GM23338 (cell line): ENCODE results near the gene ZMYM4. TPM values are rescaled to one million over a fixed set of nuclear protein-coding genes. Genes with fewer than 3 reads are reported as not detected.
A peak's percentile ranks its signal among the peaks of the same experiment; 100 is the strongest.

Experiments used
- ATAC-seq: fragments of 200-7000 bp; cut with Tn5 transposase; 3 replicates; pipeline ENCODE4 v1.9.1; 2020
- DNase-seq: peaks from one replicate; pipeline ENCODE4 v3.0.0-alpha.2; 2015; ENCODE audit warnings: low spot score
- H2AFZ ChIP-seq: fragments of 200-600 bp; sonication (generic); 2 replicates; pipeline ENCODE4 v1.8.0; 2016; ENCODE audit warnings: antibody characterized with exemption, mild to moderate bottlenecking, moderate library complexity
- H3F3A ChIP-seq: fragments of 200-600 bp; sonication (generic); replicated peaks from 2 replicates; pipeline ENCODE4 v1.8.0; 2017; ENCODE audit warnings: antibody characterized with exemption, mixed run types, low read depth
- H3K27ac ChIP-seq: fragments of 200-600 bp; sonication (generic); 2 replicates; pipeline ENCODE4 v1.6.1; 2016; ENCODE audit warnings: low read depth
- H3K27me3 ChIP-seq: fragments of 200-600 bp; sonication (generic); 2 replicates; pipeline ENCODE4 v1.8.0; 2016; ENCODE audit warnings: mild to moderate bottlenecking, mixed run types, moderate library complexity; ENCODE audit not compliant: insufficient read depth
- H3K36me3 ChIP-seq: fragments of 200-600 bp; sonication (generic); 2 replicates; pipeline ENCODE4 v1.8.0; 2016; ENCODE audit warnings: mild to moderate bottlenecking; ENCODE audit not compliant: insufficient read depth
- H3K4me1 ChIP-seq: fragments of 200-600 bp; sonication (generic); 2 replicates; pipeline ENCODE4 v1.8.0; 2016; ENCODE audit warnings: mild to moderate bottlenecking, moderate library complexity; ENCODE audit not compliant: insufficient read depth
- H3K4me2 ChIP-seq: fragments of 200-600 bp; sonication (generic); 2 replicates; pipeline ENCODE4 v1.7.1; 2017; ENCODE audit warnings: mixed run types
- H3K4me3 ChIP-seq: fragments of 200-600 bp; sonication (generic); 2 replicates; pipeline ENCODE4 v1.6.1; 2016; ENCODE audit warnings: mixed run types
- H3K79me2 ChIP-seq: fragments of 200-600 bp; sonication (generic); replicated peaks from 2 replicates; pipeline ENCODE4 v1.8.0; 2017; ENCODE audit warnings: mild to moderate bottlenecking; ENCODE audit not compliant: insufficient read depth
- H3K9me2 ChIP-seq: fragments of 200-600 bp; sonication (generic); 2 replicates; pipeline ENCODE4 v1.8.0; 2017; ENCODE audit not compliant: insufficient read depth
- H4K20me1 ChIP-seq: fragments of 200-600 bp; sonication (generic); replicated peaks from 2 replicates; pipeline ENCODE4 v1.8.0; 2017; ENCODE audit warnings: mild to moderate bottlenecking; ENCODE audit not compliant: insufficient read depth
- H3K27ac Mint-ChIP-seq: 2 replicates; pipeline ENCODE4 v1.8.0; 2020; ENCODE audit warnings: inconsistent platforms, mild to moderate bottlenecking, moderate library complexity, mixed read lengths
- H3K27me3 Mint-ChIP-seq: 3 replicates; pipeline ENCODE4 v1.8.0; 2022; ENCODE audit warnings: low read depth, mild to moderate bottlenecking, moderate library complexity, mixed read lengths, inconsistent platforms; ENCODE audit not compliant: insufficient read depth, poor library complexity
- H3K36me3 Mint-ChIP-seq: 3 replicates; pipeline ENCODE4 v1.8.0; 2021; ENCODE audit warnings: low read depth, mild to moderate bottlenecking, inconsistent platforms, moderate library complexity, mixed read lengths
- H3K4me1 Mint-ChIP-seq: 3 replicates; pipeline ENCODE4 v1.8.0; 2020; ENCODE audit warnings: mild to moderate bottlenecking, inconsistent platforms, mixed read lengths
- H3K4me3 Mint-ChIP-seq: 3 replicates; pipeline ENCODE4 v1.8.0; 2021; ENCODE audit warnings: moderate library complexity, mild to moderate bottlenecking, inconsistent platforms, mixed read lengths
- H3K9me3 Mint-ChIP-seq: 3 replicates; pipeline ENCODE4 v1.8.0; 2020; ENCODE audit warnings: moderate library complexity, mild to moderate bottlenecking, inconsistent platforms, mixed read lengths
- CREB1 ChIP-seq: fragments of 250-450 bp; sonication (Bioruptor Pico); IDR thresholded peaks from 2 replicates; pipeline ENCODE4 v1.5.0; 2020; ENCODE audit warnings: low read depth, mild to moderate bottlenecking, moderate library complexity
- CTCF ChIP-seq, 2 experiments: fragments of 200-600 bp in 1 of 2; sonication (generic) in 1 of 2; conservative IDR thresholded peaks; 2 replicates each; pipeline versions ENCODE4 v1.5.1 to v1.6.1; 2016 to 2017; ENCODE audit warnings: antibody characterized with exemption in 2 of 2, low read depth in 2 of 2, mild to moderate bottlenecking in 2 of 2, moderate library complexity in 1 of 2
- ETS1 ChIP-seq: IDR thresholded peaks from 2 replicates; pipeline ENCODE4 v1.6.1; 2016; ENCODE audit warnings: antibody characterized with exemption
- EZH2 ChIP-seq: fragments of 200-600 bp; sonication (generic); IDR thresholded peaks from one replicate; pipeline ENCODE4 v1.8.0; 2017; ENCODE audit warnings: antibody characterized with exemption, mild to moderate bottlenecking, low read depth; ENCODE audit not compliant: unreplicated experiment
- EZH2phosphoT487 ChIP-seq: fragments of 200-600 bp; sonication (generic); IDR thresholded peaks from one replicate; pipeline ENCODE4 v1.8.1; 2018; ENCODE audit warnings: antibody characterized with exemption; ENCODE audit not compliant: unreplicated experiment
- JUNB ChIP-seq: IDR thresholded peaks from one replicate; pipeline ENCODE4 v1.6.1; 2016; ENCODE audit warnings: antibody characterized with exemption; ENCODE audit not compliant: unreplicated experiment
- NANOG ChIP-seq: IDR thresholded peaks from 2 replicates; pipeline ENCODE4 v1.6.1; 2016; ENCODE audit warnings: antibody characterized with exemption, borderline replicate concordance
- POLR2AphosphoS5 ChIP-seq: IDR thresholded peaks from 2 replicates; pipeline ENCODE4 v1.6.1; 2016; ENCODE audit warnings: antibody characterized with exemption, low read depth
- REST ChIP-seq: IDR thresholded peaks from one replicate; pipeline ENCODE4 v1.6.1; 2018; ENCODE audit warnings: antibody characterized with exemption; ENCODE audit not compliant: unreplicated experiment
- STAT1 ChIP-seq: IDR thresholded peaks from one replicate; pipeline ENCODE4 v1.6.1; 2016; ENCODE audit warnings: antibody characterized with exemption; ENCODE audit not compliant: unreplicated experiment
- ZNF114 ChIP-seq: fragments of 250-450 bp; sonication (Bioruptor Pico); IDR thresholded peaks from 2 replicates; pipeline ENCODE4 v1.5.0; 2020; ENCODE audit warnings: mild to moderate bottlenecking, moderate library complexity
- ZNF331 ChIP-seq: fragments of 250-450 bp; sonication (Bioruptor Pico); IDR thresholded peaks from 2 replicates; pipeline ENCODE4 v1.5.0; 2020; ENCODE audit warnings: low read depth, mild to moderate bottlenecking, moderate library complexity
- ZNF462 ChIP-seq: fragments of 250-450 bp; sonication (Bioruptor Pico); IDR thresholded peaks from 2 replicates; pipeline ENCODE4 v1.5.0; 2020; ENCODE audit warnings: mild to moderate bottlenecking, moderate library complexity
- polyA plus RNA-seq: library from polyadenylated mRNA; unstranded; fragments of >200 nt; fragmentation: Nextera tagmentation; extraction: Ambion mirVana; gene quantifications from 2 replicates; pipeline ENCODE4 v1.2.1, GENCODE V29; 2016
- total RNA-seq: library from RNA; depleted of rRNA; stranded (reverse); fragments of >200 nt; shearing (Covaris generic); gene quantifications from 2 replicates; pipeline ENCODE4 v1.2.3, GENCODE V29; 2014

Gene ZMYM4
- total and polyA plus RNA-seq, 2 experiments from 2014 or later, result 65.4 to 68.5 TPM

GRCh38 chr1:35379317-35380000, 111.0 kb downstream of the ZMYM4 start:
- no peaks in the 10 kb centered on the region for H3K36me3 Mint-ChIP-seq
- H3K27ac Mint-ChIP-seq, result peak overlapping the region; percentile 68; the same call in 1 of the 2 replicates

More at GRCh38 chr1:35379317-35380000, 111.0 kb downstream of the ZMYM4 start:
- Histone ChIP-seq H3K79me2 (0 out of 2 replicates have a peak, but pooled peaks cover 6% of the 10 kb centered on the region), H3K4me2 (no peak overlapping the region), H2AFZ (no peak overlapping the region), H3F3A (no peaks in the 10 kb centered on the region), H3K9me2 (no peaks in the 10 kb centered on the region), H3K36me3 (peaks cover 6% of the 10 kb centered on the region; the same call in 1 of the 2 replicates), H4K20me1 (no peaks in the 10 kb centered on the region; the same call in 1 of the 2 replicates), H3K4me1 (no peaks in the 10 kb centered on the region), H3K27ac (no peak overlapping the region), H3K27me3 (no peaks in the 10 kb centered on the region), H3K4me3 (no peak overlapping the region)
- Mint-ChIP-seq H3K27me3 (no peaks in the 10 kb centered on the region), H3K9me3 (no peaks in the 10 kb centered on the region), H3K4me3 (no peak overlapping the region), H3K4me1 (no peaks in the 10 kb centered on the region)
- TF ChIP-seq ZNF462 (CRISPR knock-in tag) (no peak), ZNF331 (CRISPR knock-in tag) (no peak), POLR2AphosphoS5 (no peak), EZH2 (no peak), CTCF (conservative IDR thresholded peaks at IDR 0.05; ENCODE audit: low read depth in 2 of 2) (no peak), CREB1 (CRISPR knock-in tag) (no peak), STAT1 (no peak), JUNB (no peak), REST (no peak), EZH2phosphoT487 (no peak), ETS1 (no peak), ZNF114 (no peak), NANOG (no peak)
- DNase-seq (no peak), ATAC-seq (no peak)
